Nephron progenitor cell (in vitro differentiated cells): ENCODE data around the gene STXBP3.

ENCODE experiments used
- DNase-seq: peaks from one replicate; pipeline ENCODE4 v3.0.0; 2021
- H3K27ac Mint-ChIP-seq: 2 replicates; pipeline ENCODE4 v1.8.0; 2021; ENCODE audit warnings: mild to moderate bottlenecking, moderate library complexity, mixed read lengths
- H3K27me3 Mint-ChIP-seq: 2 replicates; pipeline ENCODE4 v1.8.0; 2021; ENCODE audit warnings: mild to moderate bottlenecking, low read depth, mixed read lengths; ENCODE audit not compliant: poor library complexity
- H3K36me3 Mint-ChIP-seq: 2 replicates; pipeline ENCODE4 v1.8.0; 2021; ENCODE audit warnings: low read depth, mixed read lengths
- H3K4me1 Mint-ChIP-seq: 2 replicates; pipeline ENCODE4 v1.8.0; 2021; ENCODE audit warnings: mixed read lengths
- H3K4me3 Mint-ChIP-seq: 2 replicates; pipeline ENCODE4 v1.8.0; 2021; ENCODE audit warnings: mild to moderate bottlenecking, moderate library complexity, mixed read lengths
- H3K9me3 Mint-ChIP-seq: 2 replicates; pipeline ENCODE4 v1.8.0; 2021; ENCODE audit warnings: mild to moderate bottlenecking, moderate library complexity, mixed read lengths
- TF ChIP-seq, protein P1 (sequence below): fragments of 200-600 bp; sonication (generic); IDR thresholded peaks from 2 replicates; pipeline ENCODE4 v1.5.0; 2021; ENCODE audit warnings: antibody characterized with exemption

The STXBP3 gene

GRCh38 chr1:108706643-108707042 is 39.8 kb upstream of the STXBP3 start:
- TF ChIP-seq, protein P1, sequence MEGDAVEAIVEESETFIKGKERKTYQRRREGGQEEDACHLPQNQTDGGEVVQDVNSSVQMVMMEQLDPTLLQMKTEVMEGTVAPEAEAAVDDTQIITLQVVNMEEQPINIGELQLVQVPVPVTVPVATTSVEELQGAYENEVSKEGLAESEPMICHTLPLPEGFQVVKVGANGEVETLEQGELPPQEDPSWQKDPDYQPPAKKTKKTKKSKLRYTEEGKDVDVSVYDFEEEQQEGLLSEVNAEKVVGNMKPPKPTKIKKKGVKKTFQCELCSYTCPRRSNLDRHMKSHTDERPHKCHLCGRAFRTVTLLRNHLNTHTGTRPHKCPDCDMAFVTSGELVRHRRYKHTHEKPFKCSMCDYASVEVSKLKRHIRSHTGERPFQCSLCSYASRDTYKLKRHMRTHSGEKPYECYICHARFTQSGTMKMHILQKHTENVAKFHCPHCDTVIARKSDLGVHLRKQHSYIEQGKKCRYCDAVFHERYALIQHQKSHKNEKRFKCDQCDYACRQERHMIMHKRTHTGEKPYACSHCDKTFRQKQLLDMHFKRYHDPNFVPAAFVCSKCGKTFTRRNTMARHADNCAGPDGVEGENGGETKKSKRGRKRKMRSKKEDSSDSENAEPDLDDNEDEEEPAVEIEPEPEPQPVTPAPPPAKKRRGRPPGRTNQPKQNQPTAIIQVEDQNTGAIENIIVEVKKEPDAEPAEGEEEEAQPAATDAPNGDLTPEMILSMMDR: no peak
- no peaks in the 10 kb centered on the region for H3K4me1 Mint-ChIP-seq
- peaks cover 25% of the 10 kb centered on the region for H3K27me3 Mint-ChIP-seq
- DNase-seq: no peak
- H3K9me3 Mint-ChIP-seq: no peaks in the 10 kb centered on the region
- H3K4me3 Mint-ChIP-seq: no peak overlapping the region
- H3K36me3 Mint-ChIP-seq: peaks cover 13% of the 10 kb centered on the region
- H3K27ac Mint-ChIP-seq: no peak overlapping the region

DNA sequence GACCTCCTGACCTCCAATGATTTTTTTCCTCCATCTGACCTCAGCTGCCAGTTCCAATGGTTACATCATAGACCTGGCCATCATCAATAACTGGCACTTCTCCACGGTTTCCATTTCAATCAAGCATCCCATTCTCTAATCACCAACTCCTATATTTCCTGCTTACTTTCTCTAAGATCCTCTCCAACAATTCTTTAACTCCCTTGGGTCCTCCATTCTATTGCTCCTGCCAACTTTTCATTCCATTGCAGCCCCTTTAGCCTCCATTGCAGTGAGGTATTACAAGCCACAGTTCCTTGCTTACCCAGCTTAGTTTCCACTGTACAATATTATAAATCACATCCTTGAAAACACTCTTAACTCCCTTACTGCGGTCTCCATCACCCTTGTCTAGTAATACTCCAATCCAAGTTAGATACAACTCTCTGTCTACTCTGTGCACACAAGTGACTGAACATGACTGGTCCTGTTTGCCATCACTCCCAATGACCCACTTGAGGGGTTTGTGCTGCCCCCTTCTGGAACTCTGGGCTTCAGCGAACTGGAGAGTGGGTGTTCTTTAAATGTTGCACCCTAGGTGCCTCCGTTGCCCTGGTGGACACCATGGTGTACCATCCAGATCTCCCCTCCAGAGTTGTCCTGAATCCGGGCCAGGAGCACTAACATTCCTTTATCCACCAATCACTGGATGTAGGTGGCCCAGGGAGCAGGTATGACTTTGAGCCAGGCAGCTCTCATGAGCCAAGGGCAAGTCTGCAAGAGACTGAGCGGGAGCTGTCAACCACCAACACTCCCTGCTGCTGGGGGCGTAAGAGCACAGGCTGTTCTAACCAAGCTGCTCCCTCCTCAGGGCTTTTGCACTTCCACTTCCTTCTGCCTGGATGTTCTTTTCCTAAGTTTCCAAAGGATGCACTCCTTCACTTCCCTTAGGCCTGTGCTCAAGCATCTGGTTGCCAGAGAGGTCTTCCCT is 37.5 kb upstream of the STXBP3 start:
- no peak overlapping the region for H3K4me3 Mint-ChIP-seq
- H3K9me3 Mint-ChIP-seq: no peaks in the 10 kb centered on the region
- DNase-seq: no peak
- peaks cover 28% of the 10 kb centered on the region for H3K27me3 Mint-ChIP-seq
- no peak overlapping the region for H3K27ac Mint-ChIP-seq
- H3K36me3 Mint-ChIP-seq: no peaks in the 10 kb centered on the region
- H3K4me1 Mint-ChIP-seq: no peaks in the 10 kb centered on the region
- TF ChIP-seq, protein P1: no peak

DNA sequence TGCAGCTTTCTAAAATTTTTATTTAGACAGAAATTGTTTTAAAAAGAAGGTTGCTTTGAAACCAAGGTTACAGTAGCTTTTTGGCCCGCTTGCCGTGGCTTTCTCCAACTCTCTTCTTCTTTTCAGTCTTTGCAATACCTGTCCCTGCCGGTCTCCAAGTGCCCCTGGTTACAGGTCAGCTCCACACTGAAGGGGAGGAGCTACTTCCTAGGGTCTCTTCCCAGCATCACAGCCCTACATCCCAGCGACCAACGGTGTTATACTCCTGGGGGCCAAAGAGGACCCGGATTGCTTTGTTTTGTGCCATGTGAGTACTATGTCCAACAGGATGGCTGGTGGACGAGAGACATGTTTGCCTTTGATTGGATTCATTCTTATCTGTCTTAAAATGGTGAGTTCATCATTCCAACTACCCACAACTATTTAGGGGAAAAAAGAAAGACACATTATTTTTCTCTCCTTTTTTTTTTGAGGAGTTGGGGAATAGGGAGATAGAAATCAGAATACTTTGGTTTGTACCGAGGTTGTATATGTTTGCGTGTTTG is 33.8 kb upstream of the STXBP3 start, which contains the start of gene FNDC7:
Gene FNDC7, plus strand, starts transcription at position 303 of the 545 bp plus-strand sequence. Its CDS starts 26 bp downstream, at position 329.
- no peak for DNase-seq
- TF ChIP-seq, protein P1: no peak
- no peak within 1 kb of the TSS for H3K27ac Mint-ChIP-seq
- H3K36me3 Mint-ChIP-seq: no peaks in the 10 kb centered on the region
- H3K4me3 Mint-ChIP-seq: no peak within 1 kb of the TSS
- H3K4me1 Mint-ChIP-seq: no peaks in the 10 kb centered on the region
- H3K9me3 Mint-ChIP-seq: no peaks in the 10 kb centered on the region
- H3K27me3 Mint-ChIP-seq: peaks cover 24% of the 10 kb centered on the region

- H3K9me3 Mint-ChIP-seq: no peaks in the 10 kb centered on the region
- peaks cover 6% of the 10 kb centered on the region for H3K4me1 Mint-ChIP-seq
- no peak overlapping the region for H3K27ac Mint-ChIP-seq
- TF ChIP-seq, protein P1: no peak
- H3K4me3 Mint-ChIP-seq: no peak overlapping the region
- H3K36me3 Mint-ChIP-seq: no peaks in the 10 kb centered on the region
- no peak for DNase-seq
- H3K27me3 Mint-ChIP-seq: peaks cover 15% of the 10 kb centered on the region
These were observed 30.5 kb upstream of the STXBP3 start for GRCh38 chr1:108715932-108716331.

GRCh38 chr1:108716437-108717230 is 29.8 kb upstream of the STXBP3 start:
- no peak for DNase-seq
- Mint-ChIP-seq H3K27ac (no peak overlapping the region), H3K36me3 (no peaks in the 10 kb centered on the region), H3K4me1 (peaks cover 6% of the 10 kb centered on the region), H3K27me3 (peaks cover 15% of the 10 kb centered on the region), H3K4me3 (no peak overlapping the region), H3K9me3 (no peaks in the 10 kb centered on the region)
- TF ChIP-seq, protein P1: no peak
